WTC11 (cell line): ENCODE results near the gene ITPR2.

ENCODE experiments used
- AFF4 ChIP-seq: sonication (generic); formaldehyde crosslinking; IDR thresholded peaks from 2 replicates; pipeline ENCODE4 v1.8.1; 2023; ENCODE audit warnings: mild to moderate bottlenecking, missing genetic modification reagents, borderline replicate concordance
- ATF2 ChIP-seq: sonication (generic); formaldehyde crosslinking; IDR thresholded peaks from 2 replicates; pipeline ENCODE4 v1.8.1; 2022; ENCODE audit warnings: low read depth, missing genetic modification reagents, borderline replicate concordance
- CTCF ChIP-seq: fragments of 200-600 bp; IDR thresholded peaks from 2 replicates; pipeline ENCODE4 v1.8.0; 2022; ENCODE audit warnings: antibody characterized with exemption
- IRF1 ChIP-seq: sonication (generic); formaldehyde crosslinking; IDR thresholded peaks from 2 replicates; pipeline ENCODE4 v1.8.0; 2023; ENCODE audit warnings: missing genetic modification reagents
- PREB ChIP-seq: sonication (generic); formaldehyde crosslinking; IDR thresholded peaks from 2 replicates; pipeline ENCODE4 v1.8.1; 2022; ENCODE audit warnings: mild to moderate bottlenecking, missing genetic modification reagents, moderate library complexity, borderline replicate concordance
- RORB ChIP-seq: fragments of 250-450 bp; sonication (Bioruptor Pico); IDR thresholded peaks from 2 replicates; pipeline ENCODE4 v1.9.0; 2021; ENCODE audit warnings: mild to moderate bottlenecking
- SOX15 ChIP-seq: fragments of 250-450 bp; sonication (Bioruptor Pico); IDR thresholded peaks from 2 replicates; pipeline ENCODE4 v1.9.0; 2021; ENCODE audit warnings: mild to moderate bottlenecking
- SP1 ChIP-seq: sonication (generic); formaldehyde crosslinking; conservative IDR thresholded peaks from 2 replicates; pipeline ENCODE4 v1.8.1; 2022; ENCODE audit warnings: missing genetic modification reagents
- USF2 ChIP-seq: sonication (generic); formaldehyde crosslinking; IDR thresholded peaks from 2 replicates; pipeline ENCODE4 v1.8.1; 2023; ENCODE audit warnings: mild to moderate bottlenecking, missing genetic modification reagents, moderate library complexity

- no peak for TF ChIP-seq RORB
- TF ChIP-seq AFF4 (CRISPR knock-in tag), result no peak
- TF ChIP-seq SOX15 (CRISPR knock-in tag), result no peak
- no peak for TF ChIP-seq PREB (CRISPR knock-in tag)
- TF ChIP-seq IRF1 (CRISPR knock-in tag), result no peak
- TF ChIP-seq USF2 (CRISPR knock-in tag), result no peak
- TF ChIP-seq CTCF, result no peak
- no peak for TF ChIP-seq ATF2 (CRISPR knock-in tag)
- TF ChIP-seq SP1 (CRISPR knock-in tag), result no peak
Measured at GRCh38 chr12:26688344-26688904, 144.6 kb downstream of the ITPR2 start.
